Subcutaneous adipose tissue (tissue), 4 donors: ENCODE measurements around the gene ZNF48. TPM values are rescaled to one million over a fixed set of nuclear protein-coding genes. Genes with fewer than 3 reads are reported as not detected.

Source experiments
- total RNA-seq, 4 donors: library from RNA; depleted of rRNA; stranded (reverse); fragments of >200 nt; gene quantifications; one replicate each; pipeline ENCODE4 v1.1.0, GENCODE V29; 2016
- TF ChIP-seq, protein P1 (sequence below): fragments of 450-650 bp; IDR thresholded peaks from one replicate; pipeline ENCODE4 v1.5.1; 2016; ENCODE audit warnings: low read depth, mild to moderate bottlenecking, control low read depth, antibody characterized with exemption, moderate library complexity

Gene ZNF48
- total RNA-seq, 4 donors from 2014 or later = 2.1 to 5.7 (median 2.7) TPM

GRCh38 chr16:30429678-30430427, 34.6 kb downstream of the ZNF48 start, which contains the start of gene DCTPP1:
DCTPP1 (minus strand) TSS chr16:30430030; CDS start chr16:30429980, 50 bp downstream.
- TF ChIP-seq, protein P1, sequence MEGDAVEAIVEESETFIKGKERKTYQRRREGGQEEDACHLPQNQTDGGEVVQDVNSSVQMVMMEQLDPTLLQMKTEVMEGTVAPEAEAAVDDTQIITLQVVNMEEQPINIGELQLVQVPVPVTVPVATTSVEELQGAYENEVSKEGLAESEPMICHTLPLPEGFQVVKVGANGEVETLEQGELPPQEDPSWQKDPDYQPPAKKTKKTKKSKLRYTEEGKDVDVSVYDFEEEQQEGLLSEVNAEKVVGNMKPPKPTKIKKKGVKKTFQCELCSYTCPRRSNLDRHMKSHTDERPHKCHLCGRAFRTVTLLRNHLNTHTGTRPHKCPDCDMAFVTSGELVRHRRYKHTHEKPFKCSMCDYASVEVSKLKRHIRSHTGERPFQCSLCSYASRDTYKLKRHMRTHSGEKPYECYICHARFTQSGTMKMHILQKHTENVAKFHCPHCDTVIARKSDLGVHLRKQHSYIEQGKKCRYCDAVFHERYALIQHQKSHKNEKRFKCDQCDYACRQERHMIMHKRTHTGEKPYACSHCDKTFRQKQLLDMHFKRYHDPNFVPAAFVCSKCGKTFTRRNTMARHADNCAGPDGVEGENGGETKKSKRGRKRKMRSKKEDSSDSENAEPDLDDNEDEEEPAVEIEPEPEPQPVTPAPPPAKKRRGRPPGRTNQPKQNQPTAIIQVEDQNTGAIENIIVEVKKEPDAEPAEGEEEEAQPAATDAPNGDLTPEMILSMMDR = no peak

DNA sequence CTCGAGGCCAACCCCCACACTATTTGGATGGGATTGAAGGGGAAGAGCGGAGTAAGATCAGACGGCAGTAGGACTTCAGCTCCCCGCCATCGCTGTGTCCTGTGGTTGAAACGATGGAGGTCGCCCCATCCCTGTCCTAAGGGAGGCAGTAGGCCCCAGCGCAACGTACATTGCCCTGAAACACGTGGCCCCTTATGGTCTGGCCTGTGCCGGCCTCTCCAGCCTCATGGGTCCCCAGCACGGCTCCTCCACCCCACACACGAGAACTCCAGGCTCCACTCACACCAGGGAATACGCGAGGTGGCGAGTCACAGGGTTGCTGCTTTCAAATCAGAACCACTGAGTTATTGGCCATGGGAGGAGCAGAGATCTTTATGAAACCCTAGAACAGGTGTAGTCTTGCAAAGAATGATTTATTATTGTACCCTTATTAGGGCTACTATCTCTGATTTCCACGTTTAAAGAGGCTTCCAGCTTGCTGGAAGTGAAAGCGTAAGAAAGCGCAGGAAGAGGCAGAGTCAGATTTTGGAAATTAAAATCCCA, 35.3 kb downstream of the ZNF48 start:
- TF ChIP-seq, protein P1 = no peak

- TF ChIP-seq, protein P1 = no peak
These were observed 39.6 kb downstream of the ZNF48 start for GRCh38 chr16:30434852-30435251.

DNA sequence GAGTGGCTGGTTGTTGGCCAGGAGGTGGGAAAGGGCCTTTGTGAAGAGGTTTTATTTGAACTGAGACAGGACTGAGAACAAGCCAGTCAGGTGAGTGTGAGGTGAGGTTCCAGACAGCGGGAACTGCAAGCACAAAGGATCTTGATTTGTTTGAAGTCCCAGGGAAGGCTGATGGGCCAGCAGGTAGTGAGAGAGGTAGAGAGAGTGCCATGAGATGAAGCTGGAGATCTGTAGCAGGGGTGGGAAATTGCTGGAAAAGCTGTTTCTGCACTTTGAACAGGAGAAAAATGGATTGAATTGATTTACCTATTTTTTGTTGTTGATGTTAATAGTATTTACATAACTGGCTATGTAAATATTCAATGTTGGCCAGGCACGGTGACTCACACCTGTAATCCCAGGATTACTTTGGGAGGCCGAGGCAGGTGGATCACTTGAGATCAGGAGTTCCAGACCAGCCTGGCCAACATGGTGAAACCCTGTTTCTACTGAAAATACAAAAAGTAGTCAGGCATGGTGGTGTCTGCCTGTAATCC, 42.4 kb downstream of the ZNF48 start:
- TF ChIP-seq, protein P1 = no peak

GRCh38 chr16:30438835-30439234, 43.6 kb downstream of the ZNF48 start:
- TF ChIP-seq, protein P1 = no peak

DNA sequence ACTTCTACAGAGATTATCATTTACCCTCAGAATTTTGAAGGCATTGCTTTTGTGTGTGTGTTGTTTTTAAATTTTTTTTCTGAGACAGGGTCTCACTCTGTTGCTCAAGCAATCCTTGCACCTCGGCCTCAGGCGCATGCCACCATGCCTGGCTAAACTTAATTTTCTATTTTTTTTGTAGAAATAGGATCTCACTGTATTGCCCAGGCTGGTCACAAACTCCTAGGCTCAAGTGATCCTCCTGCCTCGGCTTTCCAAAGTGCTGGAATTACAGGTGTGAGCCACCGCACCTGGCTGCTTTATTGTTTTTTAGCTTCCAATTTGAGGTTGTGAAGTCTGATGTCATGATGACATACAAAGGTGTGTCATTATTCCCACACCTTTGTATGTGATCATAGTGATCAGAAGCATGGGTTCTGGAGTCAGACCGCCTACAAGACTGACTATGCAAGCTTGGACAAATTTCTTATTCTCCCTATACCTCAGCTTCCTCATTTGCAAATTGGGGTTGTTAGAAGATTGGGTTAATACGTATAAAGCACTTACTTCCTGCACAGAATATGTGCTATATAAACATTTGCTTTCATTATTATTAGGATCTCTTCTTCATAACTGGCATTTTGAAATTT, 44.6 kb downstream of the ZNF48 start:
- TF ChIP-seq, protein P1 = no peak

- TF ChIP-seq, protein P1 = no peak
These were observed 48.4 kb downstream of the ZNF48 start for GRCh38 chr16:30443631-30444030.
